ENCODE measurements around the gene PNPT1. TPM values are rescaled to one million over a fixed set of nuclear protein-coding genes. Genes with fewer than 3 reads are reported as not detected.

Gene PNPT1
- total and polyA plus RNA-seq, 10 of the 15 experiments (the other 5 are each of a cell fraction or from before 2014, with no cell fraction given) = 34.2 to 67.7 (median 43.3) TPM

GRCh38 chr2:55618275-55619055, 75.2 kb downstream of the PNPT1 start (continued):
- TF ChIP-seq, protein P1, sequence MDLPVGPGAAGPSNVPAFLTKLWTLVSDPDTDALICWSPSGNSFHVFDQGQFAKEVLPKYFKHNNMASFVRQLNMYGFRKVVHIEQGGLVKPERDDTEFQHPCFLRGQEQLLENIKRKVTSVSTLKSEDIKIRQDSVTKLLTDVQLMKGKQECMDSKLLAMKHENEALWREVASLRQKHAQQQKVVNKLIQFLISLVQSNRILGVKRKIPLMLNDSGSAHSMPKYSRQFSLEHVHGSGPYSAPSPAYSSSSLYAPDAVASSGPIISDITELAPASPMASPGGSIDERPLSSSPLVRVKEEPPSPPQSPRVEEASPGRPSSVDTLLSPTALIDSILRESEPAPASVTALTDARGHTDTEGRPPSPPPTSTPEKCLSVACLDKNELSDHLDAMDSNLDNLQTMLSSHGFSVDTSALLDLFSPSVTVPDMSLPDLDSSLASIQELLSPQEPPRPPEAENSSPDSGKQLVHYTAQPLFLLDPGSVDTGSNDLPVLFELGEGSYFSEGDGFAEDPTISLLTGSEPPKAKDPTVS (IDR thresholded peaks at IDR 0.05; ENCODE audit: low read depth, low read length) = no peak
- no peak for TF ChIP-seq PBX3 (IDR thresholded peaks at IDR 0.05; ENCODE audit: insufficient replicate concordance, low read depth, low read length)
- no peak for TF ChIP-seq ASH2L (IDR thresholded peaks at IDR 0.05; ENCODE audit: borderline replicate concordance, low read depth)
- TF ChIP-seq ZSCAN29 (IDR thresholded peaks at IDR 0.05) = no peak
- no peak for TF ChIP-seq NR2C2 (IDR thresholded peaks at IDR 0.05; ENCODE audit: borderline replicate concordance, control insufficient read depth, insufficient read length, low read depth)
- peak in 1 of 2 experiments; percentile 62; a peak in 1 of 4 replicates for TF ChIP-seq SRF (IDR thresholded peaks at IDR 0.05; ENCODE audit: low read depth in 2 of 2, low read length in 2 of 2)
- no peak for TF ChIP-seq GATAD2B (conservative IDR thresholded peaks at IDR 0.05; ENCODE audit: low read depth)
- TF ChIP-seq, protein P2, sequence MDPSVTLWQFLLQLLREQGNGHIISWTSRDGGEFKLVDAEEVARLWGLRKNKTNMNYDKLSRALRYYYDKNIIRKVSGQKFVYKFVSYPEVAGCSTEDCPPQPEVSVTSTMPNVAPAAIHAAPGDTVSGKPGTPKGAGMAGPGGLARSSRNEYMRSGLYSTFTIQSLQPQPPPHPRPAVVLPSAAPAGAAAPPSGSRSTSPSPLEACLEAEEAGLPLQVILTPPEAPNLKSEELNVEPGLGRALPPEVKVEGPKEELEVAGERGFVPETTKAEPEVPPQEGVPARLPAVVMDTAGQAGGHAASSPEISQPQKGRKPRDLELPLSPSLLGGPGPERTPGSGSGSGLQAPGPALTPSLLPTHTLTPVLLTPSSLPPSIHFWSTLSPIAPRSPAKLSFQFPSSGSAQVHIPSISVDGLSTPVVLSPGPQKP (IDR thresholded peaks at IDR 0.05; ENCODE audit: low read depth, low read length) = no peak
- TF ChIP-seq KDM1A (IDR thresholded peaks at IDR 0.05; ENCODE audit: borderline replicate concordance) = no peak
- TF ChIP-seq, protein P3, sequence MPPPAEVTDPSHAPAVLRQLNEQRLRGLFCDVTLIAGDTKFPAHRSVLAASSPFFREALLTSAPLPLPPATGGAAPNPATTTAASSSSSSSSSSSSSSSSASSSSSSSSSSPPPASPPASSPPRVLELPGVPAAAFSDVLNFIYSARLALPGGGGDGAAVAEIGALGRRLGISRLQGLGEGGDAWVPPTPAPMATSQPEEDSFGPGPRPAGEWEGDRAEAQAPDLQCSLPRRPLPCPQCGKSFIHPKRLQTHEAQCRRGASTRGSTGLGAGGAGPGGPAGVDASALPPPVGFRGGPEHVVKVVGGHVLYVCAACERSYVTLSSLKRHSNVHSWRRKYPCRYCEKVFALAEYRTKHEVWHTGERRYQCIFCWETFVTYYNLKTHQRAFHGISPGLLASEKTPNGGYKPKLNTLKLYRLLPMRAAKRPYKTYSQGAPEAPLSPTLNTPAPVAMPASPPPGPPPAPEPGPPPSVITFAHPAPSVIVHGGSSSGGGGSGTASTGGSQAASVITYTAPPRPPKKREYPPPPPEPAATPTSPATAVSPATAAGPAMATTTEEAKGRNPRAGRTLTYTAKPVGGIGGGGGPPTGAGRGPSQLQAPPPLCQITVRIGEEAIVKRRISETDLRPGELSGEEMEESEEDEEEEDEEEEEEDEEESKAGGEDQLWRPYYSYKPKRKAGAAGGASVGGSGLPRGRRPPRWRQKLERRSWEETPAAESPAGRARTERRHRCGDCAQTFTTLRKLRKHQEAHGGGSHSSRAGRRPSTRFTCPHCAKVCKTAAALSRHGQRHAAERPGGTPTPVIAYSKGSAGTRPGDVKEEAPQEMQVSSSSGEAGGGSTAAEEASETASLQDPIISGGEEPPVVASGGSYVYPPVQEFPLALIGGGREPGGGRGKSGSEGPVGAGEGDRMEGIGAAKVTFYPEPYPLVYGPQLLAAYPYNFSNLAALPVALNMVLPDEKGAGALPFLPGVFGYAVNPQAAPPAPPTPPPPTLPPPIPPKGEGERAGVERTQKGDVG (CRISPR knock-in tag; IDR thresholded peaks at IDR 0.05) = no peak
- no peak for TF ChIP-seq CHD1 (IDR thresholded peaks at IDR 0.05; ENCODE audit: low read depth, low read length)
- TF ChIP-seq POU2F2 (IDR thresholded peaks at IDR 0.05; ENCODE audit: borderline replicate concordance, low read depth, low read length) = no peak
- TF ChIP-seq NR2C1 (IDR thresholded peaks at IDR 0.05) = peak; percentile 62
- no peak for TF ChIP-seq ZBED1 (IDR thresholded peaks at IDR 0.05; ENCODE audit: borderline replicate concordance)
- TF ChIP-seq SMC3 (IDR thresholded peaks at IDR 0.05; ENCODE audit: borderline replicate concordance, low read length) = no peak
- TF ChIP-seq, protein P4, sequence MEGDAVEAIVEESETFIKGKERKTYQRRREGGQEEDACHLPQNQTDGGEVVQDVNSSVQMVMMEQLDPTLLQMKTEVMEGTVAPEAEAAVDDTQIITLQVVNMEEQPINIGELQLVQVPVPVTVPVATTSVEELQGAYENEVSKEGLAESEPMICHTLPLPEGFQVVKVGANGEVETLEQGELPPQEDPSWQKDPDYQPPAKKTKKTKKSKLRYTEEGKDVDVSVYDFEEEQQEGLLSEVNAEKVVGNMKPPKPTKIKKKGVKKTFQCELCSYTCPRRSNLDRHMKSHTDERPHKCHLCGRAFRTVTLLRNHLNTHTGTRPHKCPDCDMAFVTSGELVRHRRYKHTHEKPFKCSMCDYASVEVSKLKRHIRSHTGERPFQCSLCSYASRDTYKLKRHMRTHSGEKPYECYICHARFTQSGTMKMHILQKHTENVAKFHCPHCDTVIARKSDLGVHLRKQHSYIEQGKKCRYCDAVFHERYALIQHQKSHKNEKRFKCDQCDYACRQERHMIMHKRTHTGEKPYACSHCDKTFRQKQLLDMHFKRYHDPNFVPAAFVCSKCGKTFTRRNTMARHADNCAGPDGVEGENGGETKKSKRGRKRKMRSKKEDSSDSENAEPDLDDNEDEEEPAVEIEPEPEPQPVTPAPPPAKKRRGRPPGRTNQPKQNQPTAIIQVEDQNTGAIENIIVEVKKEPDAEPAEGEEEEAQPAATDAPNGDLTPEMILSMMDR (IDR thresholded peaks at IDR 0.05 in 2 of 3, conservative IDR thresholded peaks at IDR 0.05 in 1 of 3; ENCODE audit: control insufficient read depth in 2 of 3, extremely low read depth in 1 of 3, insufficient read depth in 1 of 3, low read depth in 3 of 3, low read length in 3 of 3) = no peak
